Suprapubic skin (tissue), 3 donors: Measurements from ENCODE around the gene NXNL1.

Source experiments
- CTCF ChIP-seq, 2 donors: fragments of 200-600 bp in 1 of 2; fragments of 450-650 bp in 1 of 2; sonication (generic) in 1 of 2; IDR thresholded peaks; one replicate each; pipeline ENCODE4 v1.5.1; 2016 to 2019; ENCODE audit warnings: antibody characterized with exemption in 2 of 2, mild to moderate bottlenecking in 1 of 2, moderate library complexity in 1 of 2
- POLR2A ChIP-seq, 2 donors: fragments of 450-650 bp; IDR thresholded peaks; one replicate each; pipeline ENCODE4 v1.6.1; 2017; ENCODE audit warnings: antibody characterized with exemption in 2 of 2, mild to moderate bottlenecking in 2 of 2, moderate library complexity in 2 of 2

- no peak for TF ChIP-seq CTCF (IDR thresholded peaks at IDR 0.05)
- no peak for TF ChIP-seq POLR2A (IDR thresholded peaks at IDR 0.05)
Measured at GRCh38 chr19:17456127-17456526, 4.6 kb downstream of the NXNL1 start.
